A549 (cell line): ENCODE results near the gene NR3C1.

Experiments used
- BCL3 ChIP-seq: fragments of >200 bp; sonication (Bioruptor Twin); formaldehyde crosslinking; IDR thresholded peaks from 3 replicates; pipeline ENCODE4 v1.6.1; 2016
- CHD4 ChIP-seq: fragments of 200-600 bp; sonication (generic); IDR thresholded peaks from 2 replicates; pipeline ENCODE4 v1.6.1; 2016; ENCODE audit warnings: antibody characterized with exemption, mild to moderate bottlenecking, borderline replicate concordance
- CTCF ChIP-seq: fragments of >200 bp; sonication (Bioruptor Twin); formaldehyde crosslinking; IDR thresholded peaks from 3 replicates; pipeline ENCODE4 v1.5.1; 2016
- EP300 ChIP-seq, 2 experiments: fragments of >200 bp; sonication (Bioruptor Twin); formaldehyde crosslinking; IDR thresholded peaks; 2 replicates in 1 of 2; 3 replicates in 1 of 2; pipeline ENCODE4 v1.6.1; 2016 to 2017
- JUNB ChIP-seq: fragments of >200 bp; sonication (Bioruptor Twin); formaldehyde crosslinking; IDR thresholded peaks from 2 replicates; pipeline ENCODE4 v1.6.1; 2016
- PHF8 ChIP-seq: fragments of 200-600 bp; sonication (generic); IDR thresholded peaks from 2 replicates; pipeline ENCODE4 v1.6.1; 2016; ENCODE audit warnings: low read depth, mild to moderate bottlenecking, antibody characterized with exemption, moderate library complexity, borderline replicate concordance
- POLR2A ChIP-seq: IDR thresholded peaks from 2 replicates; pipeline ENCODE4 v1.6.1; 2012; ENCODE audit warnings: mild to moderate bottlenecking, low read length
- RAD21 ChIP-seq, 2 experiments: fragments of >200 bp in 1 of 2; sonication (Bioruptor Twin) in 1 of 2; formaldehyde crosslinking in 1 of 2; IDR thresholded peaks in 1 of 2; conservative IDR thresholded peaks in 1 of 2; 2 replicates in 1 of 2; 3 replicates in 1 of 2; pipeline ENCODE4 v1.6.1; 2012 to 2018; ENCODE audit warnings: inconsistent platforms in 1 of 2
- RCOR1 ChIP-seq: fragments of 150-350 bp; IDR thresholded peaks from 2 replicates; pipeline ENCODE4 v1.6.1; 2014; ENCODE audit warnings: antibody characterized with exemption, low read length, low read depth
- TP53 ChIP-seq: fragments of 250-450 bp; sonication (Bioruptor Pico); IDR thresholded peaks from 2 replicates; pipeline ENCODE4 v1.5.0; 2021; ENCODE audit warnings: mild to moderate bottlenecking, moderate library complexity

GRCh38 chr5:143228597-143229293 is 174.7 kb downstream of the NR3C1 start:
- TF ChIP-seq POLR2A (no peak), CTCF (no peak), RCOR1 (no peak), EP300 (IDR thresholded peaks at IDR 0.05) (no peak), CHD4 (no peak), PHF8 (no peak), TP53 (CRISPR knock-in tag) (no peak), JUNB (no peak), RAD21 (conservative IDR thresholded peaks at IDR 0.05 in 1 of 2, IDR thresholded peaks at IDR 0.05 in 1 of 2) (no peak), BCL3 (no peak)
